Measurements from ENCODE around the gene KARS1.

Gene KARS1
- total RNA-seq, result 142 to 524 (median 210) reads per million in 9 experiments

DNA sequence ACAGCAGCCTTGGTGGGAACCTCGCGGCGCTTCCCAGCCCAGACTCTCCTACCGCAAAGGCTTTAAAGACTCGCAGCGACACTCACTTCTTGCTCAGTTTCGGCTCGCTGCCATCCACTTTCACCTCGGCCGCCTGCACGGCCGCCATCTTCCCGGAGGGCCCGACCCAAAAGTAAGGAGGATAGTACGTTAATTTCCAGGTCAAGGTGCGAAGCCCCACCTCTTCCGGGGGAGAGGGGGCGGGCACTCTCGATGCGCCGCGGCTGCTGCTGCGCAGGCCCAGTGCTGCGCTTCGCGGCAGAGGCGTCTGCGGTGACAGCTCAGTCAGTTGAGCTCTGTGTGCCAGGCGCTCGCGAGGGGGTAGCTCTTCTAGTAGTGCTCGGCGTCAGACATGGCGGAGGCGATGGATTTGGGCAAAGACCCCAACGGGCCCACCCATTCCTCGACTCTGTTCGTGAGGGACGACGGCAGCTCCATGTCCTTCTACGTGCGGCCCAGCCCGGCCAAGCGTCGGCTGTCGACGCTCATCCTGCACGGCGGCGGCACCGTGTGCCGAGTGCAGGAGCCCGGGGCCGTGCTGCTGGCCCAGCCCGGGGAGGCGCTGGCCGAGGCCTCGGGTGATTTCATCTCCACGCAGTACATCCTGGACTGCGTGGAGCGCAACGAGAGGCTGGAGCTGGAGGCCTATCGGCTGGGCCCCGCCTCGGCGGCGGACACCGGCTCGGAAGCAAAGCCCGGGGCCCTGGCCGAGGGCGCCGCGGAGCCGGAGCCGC lies at the start of gene KARS1, which contains the start of gene TERF2IP:
Gene KARS1, minus strand, starts transcription at position 174 of the 773 bp plus-strand sequence. Its CDS starts 26 bp downstream, at position 148.
Gene TERF2IP, plus strand, starts transcription at position 282 of the 773 bp plus-strand sequence. Its CDS starts 110 bp downstream, at position 392.
- no peaks in the 10 kb centered on the region for H3K27me3 Mint-ChIP-seq
- peaks cover 72% of the 10 kb centered on the region for H3K36me3 Mint-ChIP-seq (ENCODE audit: insufficient read depth)
- DNase-seq, result peak; percentile 91 to 95 (median 94)
- ATAC-seq (replicated peaks), result peak; percentile 82
- H3K4me1 Mint-ChIP-seq (ENCODE audit: low read depth in 2 of 2), result peaks cover 38 to 54% of the 10 kb centered on the region in 2 donors
- peak within 1 kb of the TSS; percentile 98 to 99 for H3K27ac Mint-ChIP-seq
- H3K4me3 Mint-ChIP-seq, result peak within 1 kb of the TSS; percentile 95 to 99
- no peaks in the 10 kb centered on the region for H3K9me3 Mint-ChIP-seq

GRCh38 chr16:75695708-75696107 lies 48.2 kb upstream of the KARS1 start:
- no peaks in the 10 kb centered on the region for H3K4me1 Mint-ChIP-seq (ENCODE audit: low read depth in 2 of 2)
- no peaks in the 10 kb centered on the region for H3K36me3 Mint-ChIP-seq (ENCODE audit: insufficient read depth)
- no peaks in the 10 kb centered on the region for H3K27me3 Mint-ChIP-seq
- no peak overlapping the region for H3K4me3 Mint-ChIP-seq
- no peak for ATAC-seq (replicated peaks)
- no peak for DNase-seq
- H3K9me3 Mint-ChIP-seq, result no peaks in the 10 kb centered on the region
- H3K27ac Mint-ChIP-seq, result no peak overlapping the region

DNA sequence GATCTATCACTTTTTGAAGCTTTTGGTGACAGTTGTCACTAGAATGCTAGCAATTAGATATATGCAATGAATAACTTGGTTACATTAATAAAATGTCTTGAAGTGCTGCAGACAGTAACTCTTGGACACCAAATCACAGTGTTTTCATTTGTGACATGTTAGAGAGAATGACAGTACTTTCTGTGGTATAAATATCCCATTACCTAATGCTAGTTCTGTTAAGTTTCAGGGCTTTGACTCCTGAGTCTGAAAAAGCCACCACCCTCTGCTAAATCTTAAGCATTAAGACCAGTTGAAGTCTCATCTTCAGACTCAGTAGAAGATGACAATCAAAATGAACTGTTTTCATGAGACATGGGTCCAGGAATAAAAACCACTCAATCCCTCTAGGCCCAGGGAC lies 39.9 kb upstream of the KARS1 start:
- peaks cover 0 to 6% of the 10 kb centered on the region in 2 donors for H3K27me3 Mint-ChIP-seq
- H3K36me3 Mint-ChIP-seq (ENCODE audit: insufficient read depth), result peaks cover 3% of the 10 kb centered on the region
- DNase-seq, result no peak
- H3K4me3 Mint-ChIP-seq, result no peak overlapping the region
- no peaks in the 10 kb centered on the region for H3K9me3 Mint-ChIP-seq
- no peak for ATAC-seq (replicated peaks)
- no peak overlapping the region for H3K27ac Mint-ChIP-seq
- H3K4me1 Mint-ChIP-seq (ENCODE audit: low read depth in 2 of 2), result peaks cover 0 to 2% of the 10 kb centered on the region in 2 donors

DNA sequence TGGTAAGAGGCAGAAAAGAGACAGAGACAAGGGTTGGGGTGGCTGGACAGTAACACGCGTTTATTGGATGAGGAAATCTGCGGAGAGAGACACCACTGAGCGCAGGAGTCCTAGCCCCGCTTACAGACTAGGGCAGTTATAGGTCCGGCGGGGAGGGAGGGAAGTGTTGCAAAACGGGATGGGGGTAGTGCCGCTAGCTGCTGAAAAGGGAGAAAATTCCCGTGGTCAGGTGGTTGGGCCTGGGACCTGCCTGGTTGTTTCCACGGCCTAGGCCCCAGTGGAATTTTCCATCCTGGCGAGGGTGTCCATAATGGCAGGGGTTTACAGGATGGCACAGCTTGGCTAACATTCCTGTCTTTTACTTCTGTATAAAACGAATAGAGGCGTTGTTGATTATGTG lies 34.8 kb upstream of the KARS1 start:
- Mint-ChIP-seq H3K36me3 (ENCODE audit: insufficient read depth) (peaks cover 3% of the 10 kb centered on the region), H3K4me1 (ENCODE audit: low read depth in 2 of 2) (no peaks in the 10 kb centered on the region), H3K4me3 (no peak overlapping the region), H3K27me3 (peaks cover 0 to 11% of the 10 kb centered on the region in 2 donors), H3K9me3 (no peaks in the 10 kb centered on the region), H3K27ac (no peak overlapping the region)
- DNase-seq (no peak), ATAC-seq (replicated peaks) (no peak)

DNA sequence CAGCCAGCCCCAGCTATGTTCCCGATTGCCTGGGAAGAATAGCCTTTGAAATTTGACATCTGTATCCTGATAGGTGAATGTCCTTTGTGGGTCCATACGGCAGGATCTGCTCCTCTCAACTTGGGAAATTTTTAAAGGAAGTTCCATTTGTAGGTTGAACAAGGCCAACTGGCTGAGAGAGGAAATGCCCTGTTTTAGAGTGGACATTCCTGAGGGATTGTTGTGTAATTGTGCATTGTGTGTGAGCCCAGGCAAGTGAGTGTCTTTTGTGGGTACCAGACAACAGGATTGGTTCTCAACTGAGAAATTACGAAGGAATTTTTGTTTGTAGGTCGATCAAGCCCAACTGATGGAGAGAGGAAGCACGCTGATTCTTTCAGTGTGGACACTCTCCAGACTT lies 31.9 kb upstream of the KARS1 start:
- Mint-ChIP-seq H3K27ac (no peak overlapping the region), H3K4me1 (ENCODE audit: low read depth in 2 of 2) (no peaks in the 10 kb centered on the region), H3K27me3 (peaks cover 0 to 11% of the 10 kb centered on the region in 2 donors), H3K36me3 (ENCODE audit: insufficient read depth) (peaks cover 3% of the 10 kb centered on the region), H3K9me3 (no peaks in the 10 kb centered on the region), H3K4me3 (no peak overlapping the region)
- ATAC-seq (replicated peaks), result no peak
- no peak for DNase-seq

DNA sequence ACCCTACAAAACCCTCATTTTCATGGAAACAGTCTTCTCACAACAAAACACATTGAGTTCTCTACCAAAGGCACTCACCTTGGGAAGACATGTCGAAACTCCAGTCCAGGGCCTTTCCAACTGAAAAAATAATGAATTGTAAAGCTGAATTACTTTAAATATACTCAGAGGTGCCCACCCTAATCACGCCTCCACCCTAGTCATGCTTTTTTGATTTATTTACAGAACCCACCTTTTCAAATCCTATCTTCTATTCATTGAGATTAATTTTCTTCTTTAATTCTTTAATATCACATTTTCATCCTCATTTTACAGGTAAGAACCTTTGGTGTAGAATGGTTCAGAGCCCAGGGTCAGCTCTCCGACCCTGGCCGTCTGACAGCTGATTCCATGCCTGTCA lies 29.4 kb upstream of the KARS1 start, which contains the start of gene CPHXL2:
Gene CPHXL2, minus strand, starts transcription at position 101 of the 400 bp plus-strand sequence. Its CDS starts 10 bp downstream, at position 91.
- Mint-ChIP-seq H3K27ac (no peak within 1 kb of the TSS), H3K27me3 (no peaks in the 10 kb centered on the region), H3K9me3 (no peaks in the 10 kb centered on the region), H3K36me3 (ENCODE audit: insufficient read depth) (no peaks in the 10 kb centered on the region), H3K4me3 (no peak within 1 kb of the TSS), H3K4me1 (ENCODE audit: low read depth in 2 of 2) (no peaks in the 10 kb centered on the region)
- no peak for ATAC-seq (replicated peaks)
- DNase-seq, result no peak

- H3K27me3 Mint-ChIP-seq, result no peaks in the 10 kb centered on the region
- H3K27ac Mint-ChIP-seq, result no peak overlapping the region
- no peak for ATAC-seq (replicated peaks)
- H3K9me3 Mint-ChIP-seq, result no peaks in the 10 kb centered on the region
- no peak for DNase-seq
- no peaks in the 10 kb centered on the region for H3K36me3 Mint-ChIP-seq (ENCODE audit: insufficient read depth)
- no peaks in the 10 kb centered on the region for H3K4me1 Mint-ChIP-seq (ENCODE audit: low read depth in 2 of 2)
- H3K4me3 Mint-ChIP-seq, result no peak overlapping the region
Measured at GRCh38 chr16:75667503-75667902, 20.0 kb upstream of the KARS1 start.

DNA sequence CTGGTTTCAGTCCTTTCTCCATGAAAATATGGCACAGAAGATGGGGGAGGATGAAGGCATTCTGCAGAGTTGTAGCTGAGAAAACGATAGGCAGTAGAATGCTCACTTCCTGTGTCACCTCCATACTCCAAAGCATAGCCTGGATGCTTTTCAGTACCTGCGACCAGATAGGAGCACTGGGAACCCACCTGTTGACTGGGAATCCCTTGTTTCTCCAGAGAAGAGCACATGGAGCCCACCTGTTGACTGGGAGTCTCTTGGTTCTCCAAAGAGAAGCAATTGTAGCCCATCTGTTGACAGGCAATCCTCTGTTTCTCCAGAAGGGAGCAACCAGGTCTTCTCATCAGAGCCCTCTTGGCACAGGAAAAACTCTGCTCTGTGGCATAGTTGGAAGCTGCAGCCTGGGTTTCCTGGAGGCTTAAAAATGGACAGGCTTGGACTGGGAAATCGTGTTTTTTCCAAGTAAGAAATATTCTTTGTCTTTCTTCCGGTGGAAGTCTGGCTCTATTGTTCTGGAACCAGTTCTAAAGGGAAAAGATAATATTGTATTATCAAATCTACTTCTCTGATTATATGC lies 13.3 kb upstream of the KARS1 start:
- Mint-ChIP-seq H3K27me3 (no peaks in the 10 kb centered on the region), H3K9me3 (no peaks in the 10 kb centered on the region), H3K36me3 (ENCODE audit: insufficient read depth) (peaks cover 42% of the 10 kb centered on the region), H3K4me3 (no peak overlapping the region), H3K27ac (peak overlapping the region in 1 of 2 donors; percentile 85), H3K4me1 (ENCODE audit: low read depth in 2 of 2) (peaks cover 19 to 22% of the 10 kb centered on the region in 2 donors)
- DNase-seq (no peak), ATAC-seq (replicated peaks) (no peak)

- Mint-ChIP-seq H3K27ac (peak overlapping the region; percentile 16 to 32), H3K9me3 (no peaks in the 10 kb centered on the region), H3K4me3 (no peak overlapping the region), H3K4me1 (ENCODE audit: low read depth in 2 of 2) (peaks cover 19 to 24% of the 10 kb centered on the region in 2 donors), H3K27me3 (no peaks in the 10 kb centered on the region), H3K36me3 (ENCODE audit: insufficient read depth) (peaks cover 46% of the 10 kb centered on the region)
- no peak for DNase-seq
- no peak for ATAC-seq (replicated peaks)
Measured at GRCh38 chr16:75660321-75660720, 12.9 kb upstream of the KARS1 start.

DNA sequence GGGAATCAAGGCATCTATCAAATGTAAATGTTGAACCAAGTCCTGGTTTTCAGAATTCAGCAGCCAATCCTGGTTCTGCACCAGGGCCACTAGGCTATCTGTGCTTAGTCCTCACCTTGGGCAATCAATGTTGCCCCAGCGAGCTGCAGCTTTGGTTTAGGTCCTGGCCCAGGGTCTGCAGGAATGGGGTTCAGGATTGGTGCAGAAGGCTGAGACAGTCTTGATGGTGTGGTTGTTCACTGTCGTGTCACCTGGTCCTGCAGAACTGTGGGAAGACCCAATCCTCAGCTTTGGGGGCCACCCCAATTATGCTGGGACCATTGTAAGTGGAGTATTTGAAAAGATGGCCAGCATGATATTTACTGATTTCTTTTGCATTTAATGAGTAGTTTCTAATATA lies 10.7 kb upstream of the KARS1 start:
- DNase-seq (no peak), ATAC-seq (replicated peaks) (no peak)
- Mint-ChIP-seq H3K4me3 (no peak overlapping the region), H3K36me3 (ENCODE audit: insufficient read depth) (peaks cover 62% of the 10 kb centered on the region), H3K27ac (peak overlapping the region; percentile 56 to 81), H3K9me3 (no peaks in the 10 kb centered on the region), H3K4me1 (ENCODE audit: low read depth in 2 of 2) (peaks cover 26 to 37% of the 10 kb centered on the region in 2 donors), H3K27me3 (no peaks in the 10 kb centered on the region)

DNA sequence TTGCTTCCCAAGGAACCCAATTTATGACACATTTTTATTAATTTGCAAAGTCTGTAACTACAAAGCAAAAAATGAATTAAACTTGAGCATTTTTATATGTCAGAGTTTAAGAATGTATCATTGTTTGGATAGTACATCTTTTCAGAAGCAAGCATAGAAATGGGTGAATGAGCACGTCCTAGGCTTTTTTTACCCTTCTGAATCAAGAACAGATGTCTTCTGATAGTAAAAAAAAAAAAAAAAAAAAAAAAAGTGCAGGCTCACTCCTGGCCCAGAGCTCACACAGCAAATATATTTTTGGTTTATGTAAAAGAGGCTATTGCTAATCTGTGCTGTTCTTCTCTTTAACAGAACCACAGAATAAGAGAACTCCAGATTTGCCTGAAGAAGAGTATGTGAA lies 6.5 kb upstream of the KARS1 start:
- Mint-ChIP-seq H3K36me3 (ENCODE audit: insufficient read depth) (peaks cover 72% of the 10 kb centered on the region), H3K4me1 (ENCODE audit: low read depth in 2 of 2) (peaks cover 45 to 64% of the 10 kb centered on the region in 2 donors), H3K4me3 (peak overlapping the region; percentile 35 to 95), H3K27me3 (no peaks in the 10 kb centered on the region), H3K27ac (peak overlapping the region; percentile 71 to 98), H3K9me3 (no peaks in the 10 kb centered on the region)
- DNase-seq (no peak), ATAC-seq (replicated peaks) (no peak)

DNA sequence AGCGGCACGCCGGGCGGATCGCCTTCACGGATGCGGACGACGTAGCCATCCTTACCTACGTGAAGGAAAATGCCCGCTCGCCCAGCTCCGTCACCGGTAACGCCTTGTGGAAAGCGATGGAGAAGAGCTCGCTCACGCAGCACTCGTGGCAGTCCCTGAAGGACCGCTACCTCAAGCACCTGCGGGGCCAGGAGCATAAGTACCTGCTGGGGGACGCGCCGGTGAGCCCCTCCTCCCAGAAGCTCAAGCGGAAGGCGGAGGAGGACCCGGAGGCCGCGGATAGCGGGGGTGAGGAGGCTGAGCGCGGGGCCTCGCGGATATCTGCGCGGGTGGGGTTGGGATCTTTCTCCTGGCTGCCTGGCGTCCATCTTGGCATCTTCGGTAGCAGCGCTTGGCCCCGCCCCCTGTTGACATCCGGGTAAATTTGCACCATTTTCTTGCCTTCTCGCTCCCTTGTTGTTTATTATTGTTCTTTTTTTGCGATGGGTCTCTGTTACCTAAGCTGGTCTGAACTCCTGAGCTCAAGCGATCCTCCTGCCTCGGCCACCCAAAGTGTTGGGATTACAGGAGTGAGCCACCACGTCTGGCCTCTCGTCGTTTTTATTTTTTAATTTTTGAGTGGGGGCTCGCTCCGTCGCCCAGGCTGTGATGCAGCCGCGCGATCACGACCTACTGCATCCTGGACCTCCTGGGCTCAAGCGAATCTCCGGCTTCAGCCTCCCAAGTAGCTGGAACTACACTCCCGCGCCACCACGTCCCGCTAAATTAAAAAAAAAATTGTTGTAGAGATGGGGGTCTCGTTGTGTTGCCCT lies 1.0 kb upstream of the KARS1 start:
- Mint-ChIP-seq H3K27me3 (no peaks in the 10 kb centered on the region), H3K4me1 (ENCODE audit: low read depth in 2 of 2) (peaks cover 42 to 55% of the 10 kb centered on the region in 2 donors), H3K27ac (peak overlapping the region; percentile 98 to 99), H3K36me3 (ENCODE audit: insufficient read depth) (peaks cover 68% of the 10 kb centered on the region), H3K9me3 (no peaks in the 10 kb centered on the region), H3K4me3 (peak overlapping the region; percentile 95 to 99)
- ATAC-seq (replicated peaks), result peak; percentile 49
- DNase-seq, result peak; percentile 83 to 88 (median 88)

DNA sequence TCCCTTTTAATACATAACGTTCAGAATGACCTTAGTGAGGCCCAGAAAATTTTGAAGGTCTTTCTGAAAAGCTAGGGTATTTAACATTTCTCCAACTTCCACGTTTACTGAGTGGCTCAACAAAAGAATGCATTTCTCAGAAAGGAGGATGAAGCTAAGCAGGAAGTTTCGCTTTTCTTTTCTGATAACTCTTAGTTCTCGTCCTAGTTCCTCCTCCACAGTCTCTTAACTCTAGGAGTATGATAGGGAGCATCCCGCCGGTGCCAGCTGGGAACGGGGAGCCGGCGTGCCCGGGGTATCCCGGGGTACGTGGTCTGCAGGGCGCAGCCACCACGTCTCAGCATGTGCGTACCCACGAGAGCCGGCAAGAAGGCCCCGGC lies 363 bp downstream of the KARS1 start:
- H3K9me3 Mint-ChIP-seq, result no peaks in the 10 kb centered on the region
- peak overlapping the region; percentile 95 to 99 for H3K4me3 Mint-ChIP-seq
- H3K27ac Mint-ChIP-seq, result peak overlapping the region; percentile 98 to 99
- peaks cover 38 to 54% of the 10 kb centered on the region in 2 donors for H3K4me1 Mint-ChIP-seq (ENCODE audit: low read depth in 2 of 2)
- ATAC-seq (replicated peaks), result peak; percentile 7
- peaks cover 76% of the 10 kb centered on the region for H3K36me3 Mint-ChIP-seq (ENCODE audit: insufficient read depth)
- no peak for DNase-seq
- H3K27me3 Mint-ChIP-seq, result no peaks in the 10 kb centered on the region

All from effector memory CD8-positive, alpha-beta T cell (primary cell).